Fibroblast of the aortic adventitia (primary cell): ENCODE results near the gene NT5C1B. TPM values are rescaled to one million over a fixed set of nuclear protein-coding genes. Genes with fewer than 3 reads are reported as not detected.
A peak's percentile ranks its signal among the peaks of the same experiment; 100 is the strongest.

ENCODE experiments used
- DNase-seq: peaks from one replicate; pipeline ENCODE4 v3.0.0-alpha.2; 2010; ENCODE audit warnings: low read depth
- H3K4me3 ChIP-seq: 2 replicates; pipeline ENCODE4 v1.5.1; 2011; ENCODE audit warnings: low read depth, mild to moderate bottlenecking, control low read depth, low read length, moderate library complexity
- total RNA-seq: library from RNA; depleted of rRNA; stranded (reverse); fragments of >200 nt; gene quantifications from 2 replicates; pipeline ENCODE4 v1.2.3, GENCODE V29; 2012; ENCODE audit warnings: low replicate concordance
- TF ChIP-seq, protein P1 (sequence below): IDR thresholded peaks from 2 replicates; pipeline ENCODE4 v1.5.1; 2011; ENCODE audit warnings: mild to moderate bottlenecking, low read length, control low read depth, inconsistent platforms; ENCODE audit not compliant: insufficient read depth

The NT5C1B gene
- total RNA-seq, 1 donor, result not detected

DNA sequence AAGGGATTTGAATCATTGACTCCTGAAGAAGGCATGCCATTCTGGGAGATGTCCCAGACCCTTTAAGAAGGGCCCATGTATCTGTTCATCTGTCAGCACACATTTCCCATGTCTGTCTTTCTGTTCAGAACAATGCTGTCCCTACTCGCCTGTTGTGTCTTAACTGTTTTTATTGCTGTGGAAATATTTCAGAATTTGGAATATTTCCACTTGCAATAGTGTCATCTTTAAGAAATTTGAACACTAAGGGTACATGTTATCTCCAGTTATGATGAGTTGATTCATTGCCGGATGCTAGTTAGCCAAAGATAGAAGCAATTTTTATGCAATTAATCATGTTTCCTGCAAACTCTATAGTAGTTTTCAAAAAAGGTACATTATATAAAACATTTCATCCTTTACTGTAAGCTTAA is 36.9 kb upstream of the NT5C1B start:
- TF ChIP-seq, protein P1, sequence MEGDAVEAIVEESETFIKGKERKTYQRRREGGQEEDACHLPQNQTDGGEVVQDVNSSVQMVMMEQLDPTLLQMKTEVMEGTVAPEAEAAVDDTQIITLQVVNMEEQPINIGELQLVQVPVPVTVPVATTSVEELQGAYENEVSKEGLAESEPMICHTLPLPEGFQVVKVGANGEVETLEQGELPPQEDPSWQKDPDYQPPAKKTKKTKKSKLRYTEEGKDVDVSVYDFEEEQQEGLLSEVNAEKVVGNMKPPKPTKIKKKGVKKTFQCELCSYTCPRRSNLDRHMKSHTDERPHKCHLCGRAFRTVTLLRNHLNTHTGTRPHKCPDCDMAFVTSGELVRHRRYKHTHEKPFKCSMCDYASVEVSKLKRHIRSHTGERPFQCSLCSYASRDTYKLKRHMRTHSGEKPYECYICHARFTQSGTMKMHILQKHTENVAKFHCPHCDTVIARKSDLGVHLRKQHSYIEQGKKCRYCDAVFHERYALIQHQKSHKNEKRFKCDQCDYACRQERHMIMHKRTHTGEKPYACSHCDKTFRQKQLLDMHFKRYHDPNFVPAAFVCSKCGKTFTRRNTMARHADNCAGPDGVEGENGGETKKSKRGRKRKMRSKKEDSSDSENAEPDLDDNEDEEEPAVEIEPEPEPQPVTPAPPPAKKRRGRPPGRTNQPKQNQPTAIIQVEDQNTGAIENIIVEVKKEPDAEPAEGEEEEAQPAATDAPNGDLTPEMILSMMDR, result no peak
- peak; percentile 80 for DNase-seq
- no peak overlapping the region for H3K4me3 ChIP-seq

DNA sequence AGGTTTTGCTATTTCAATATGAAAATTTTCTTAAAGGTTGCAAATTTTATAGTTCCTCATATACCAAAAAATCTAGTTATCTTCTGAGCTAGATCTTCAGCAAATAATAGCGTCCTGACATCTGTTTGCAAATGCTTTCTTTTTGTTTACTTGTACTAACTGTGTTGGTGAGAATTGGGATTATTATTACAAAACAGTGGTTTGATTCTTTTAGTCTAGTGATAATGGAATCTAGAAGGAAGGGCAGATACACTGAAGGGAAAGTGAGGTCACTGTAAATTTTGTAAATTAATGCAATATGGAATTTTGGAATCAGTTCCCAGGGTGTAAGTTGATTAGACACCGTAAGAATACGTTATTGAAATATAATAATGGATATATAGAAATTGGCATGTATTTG is 36.2 kb upstream of the NT5C1B start:
- no peak overlapping the region for H3K4me3 ChIP-seq
- TF ChIP-seq, protein P1, result no peak
- DNase-seq, result no peak

DNA sequence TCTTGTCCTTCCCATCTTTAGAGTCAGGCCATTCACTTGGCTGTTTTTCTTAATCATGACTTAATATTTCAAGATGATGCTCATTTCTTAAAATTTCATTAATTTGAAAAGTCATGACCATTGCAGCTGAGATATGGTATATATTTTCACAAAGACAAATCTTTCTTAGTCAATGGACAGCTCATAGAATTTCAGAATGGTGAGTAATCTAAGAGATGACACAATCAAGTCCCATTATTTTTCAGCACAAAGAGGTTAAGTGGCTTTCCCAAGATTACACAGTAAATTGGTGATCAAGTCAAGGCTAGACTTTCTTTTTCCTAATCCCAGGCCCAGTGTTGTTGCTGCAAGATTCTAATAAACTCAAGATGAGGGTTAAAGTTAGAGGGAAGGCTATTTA is 34.4 kb upstream of the NT5C1B start:
- TF ChIP-seq, protein P1, result no peak
- DNase-seq, result peak; percentile 68
- H3K4me3 ChIP-seq, result no peak overlapping the region

DNA sequence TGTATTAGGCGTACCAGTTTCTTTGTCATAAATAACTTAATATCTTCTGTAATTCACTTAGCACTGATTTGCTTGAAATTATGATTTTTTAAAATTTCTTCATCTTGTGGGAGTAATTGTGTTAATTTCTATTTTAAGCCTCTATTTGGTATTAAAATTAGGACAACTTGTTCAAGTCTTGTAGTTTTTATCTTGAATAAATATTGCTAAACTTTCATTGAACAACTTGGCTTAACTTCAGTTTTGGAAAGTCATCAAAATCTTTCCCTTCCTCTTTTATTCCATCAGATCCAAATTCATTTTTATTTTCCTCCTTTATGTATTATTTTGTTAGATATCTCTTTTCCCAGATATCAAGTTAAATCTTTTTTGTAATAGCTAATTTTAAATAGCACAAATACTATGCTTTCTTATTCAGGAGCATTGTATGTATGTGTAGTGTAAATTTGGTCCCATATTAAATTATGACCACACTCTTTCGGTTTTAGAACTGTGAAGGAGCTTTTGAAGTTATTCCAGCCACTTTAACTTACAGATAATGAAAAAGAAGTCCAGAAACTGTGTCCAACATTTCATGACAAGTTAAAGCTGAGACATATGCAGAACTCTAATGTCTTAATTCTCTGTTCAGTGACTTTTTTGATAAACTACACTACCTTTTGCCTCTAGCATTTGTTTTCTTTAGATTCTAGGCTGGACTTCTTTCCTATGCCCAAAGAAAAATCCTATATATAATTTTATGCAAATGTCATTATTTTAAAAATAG is 31.7 kb upstream of the NT5C1B start:
- H3K4me3 ChIP-seq, result no peak overlapping the region
- peak; percentile 44 for DNase-seq
- TF ChIP-seq, protein P1, result no peak

DNA sequence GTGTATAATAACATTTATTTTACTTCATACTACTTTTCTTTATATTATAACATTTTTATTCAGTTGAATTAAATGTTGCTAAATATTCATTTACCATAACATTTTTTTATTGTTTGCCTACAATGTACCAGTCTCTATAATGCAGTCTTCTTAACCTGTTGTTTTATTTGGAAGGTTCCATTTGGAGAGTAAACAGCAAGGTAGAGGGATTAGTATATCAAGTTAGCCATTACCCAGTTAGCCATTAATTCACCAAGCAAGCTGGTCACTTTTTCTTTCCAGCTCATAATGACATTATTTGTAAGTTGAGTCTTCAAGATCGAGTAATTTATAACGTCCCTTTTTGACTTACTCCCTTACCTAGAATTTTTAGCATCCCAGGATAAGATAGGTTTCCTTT is 29.7 kb upstream of the NT5C1B start:
- no peak for DNase-seq
- no peak overlapping the region for H3K4me3 ChIP-seq
- TF ChIP-seq, protein P1, result no peak

DNA sequence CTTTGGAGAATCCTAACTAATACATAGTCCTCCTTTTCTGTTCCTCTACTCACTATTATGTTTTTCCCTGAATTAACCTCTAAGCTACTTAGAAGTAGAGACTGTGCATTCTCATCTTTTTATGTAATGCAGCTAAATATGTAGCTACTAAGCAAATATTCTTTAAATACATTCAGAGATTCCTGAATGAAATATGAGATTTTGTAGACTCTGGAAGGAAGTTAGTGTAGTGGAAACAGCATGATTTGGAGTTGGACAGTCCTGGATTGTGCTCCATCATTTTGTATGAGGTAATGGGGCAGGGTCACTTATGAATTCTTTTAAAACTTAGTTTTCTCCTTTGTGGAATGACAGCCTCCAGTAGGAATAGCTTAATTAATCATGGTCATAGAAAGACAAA is 24.7 kb upstream of the NT5C1B start:
- no peak overlapping the region for H3K4me3 ChIP-seq
- TF ChIP-seq, protein P1, result no peak
- DNase-seq, result peak; percentile 51

DNA sequence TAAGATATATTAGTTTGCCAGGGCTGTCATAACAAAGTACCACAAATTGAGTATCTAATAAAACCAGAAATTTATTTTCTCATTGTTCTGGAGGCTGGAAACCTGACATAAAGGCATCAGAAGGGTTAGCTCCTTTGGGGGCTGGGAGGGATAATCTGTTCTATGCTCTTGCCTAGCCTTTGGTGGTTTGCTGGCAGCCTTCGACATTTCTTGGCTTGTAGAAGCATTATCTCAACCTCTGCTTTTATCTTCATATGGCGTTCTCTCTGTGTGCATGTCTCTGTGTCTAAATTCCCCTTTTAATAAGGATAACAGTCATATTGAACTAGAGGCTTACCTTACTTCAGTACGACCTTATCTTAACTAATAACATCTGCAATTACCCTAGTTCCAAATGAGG is 22.8 kb upstream of the NT5C1B start:
- no peak overlapping the region for H3K4me3 ChIP-seq
- TF ChIP-seq, protein P1, result no peak

More for the DNA sequence above, 22.8 kb upstream of the NT5C1B start:
- DNase-seq, result peak; percentile 84
